HepG2 (cell line): ENCODE results near the gene C9orf85. TPM values are rescaled to one million over a fixed set of nuclear protein-coding genes. Genes with fewer than 3 reads are reported as not detected.

Experiments
- ATAC-seq: fragments of 200-7000 bp; cut with Tn5 transposase; 3 replicates; pipeline ENCODE4 v1.9.1; 2020; ENCODE audit warnings: mild to moderate bottlenecking, moderate library complexity
- BruUV-seq: library from RNA; stranded (reverse); fragments of 400-500 nt; replicated peaks from 2 replicates; lab custom pipeline; 2021; lab: Mats Ljungman, UMichigan
- CTCF ChIA-PET: fragments of 300-600 bp; formaldehyde crosslinking; extraction: SDS; loops from one replicate; lab custom pipeline; 2021; ENCODE audit warnings: low total read pairs, inconsistent platforms, low intra/inter-chr PET ratio; lab: Yijun Ruan, JAX
- POLR2A ChIA-PET: fragments of 350-600 bp; sonication (Branson Sonifier 250); formaldehyde crosslinking; loops from one replicate; lab custom pipeline; 2020; ENCODE audit warnings: antibody characterized with exemption, inconsistent platforms; lab: Yijun Ruan, JAX
- DNase-seq: peaks from one replicate; pipeline ENCODE4 v3.0.0-alpha.2; 2015; ENCODE audit warnings: low spot score
- FAIRE-seq: peaks from 3 replicates; lab custom pipeline; 2011; peaks lifted over from hg19 to GRCh38; lab: Jason Lieb, UNC
- H2AFZ ChIP-seq: one replicate; pipeline ENCODE4 v1.6.1; 2011; ENCODE audit warnings: low read length, inconsistent platforms
- H3K27ac ChIP-seq: fragments of 300-600 bp; 3 replicates; pipeline ENCODE4 v1.8.0; 2011; ENCODE audit warnings: mixed run types, mild to moderate bottlenecking, mixed read lengths, low read length, inconsistent platforms; ENCODE audit not compliant: insufficient read depth; ENCODE audit errors: extremely low read length
- H3K27me3 ChIP-seq, 2 experiments: fragments of 200-600 bp in 1 of 2; 2 replicates in 1 of 2; 3 replicates in 1 of 2; pipeline versions ENCODE4 v1.6.0 to v1.8.0; 2011; ENCODE audit warnings: low read length in 2 of 2, mild to moderate bottlenecking in 2 of 2, moderate library complexity in 2 of 2, inconsistent platforms in 1 of 2; ENCODE audit not compliant: insufficient read depth in 2 of 2, control insufficient read depth in 1 of 2
- H3K36me3 ChIP-seq, 2 experiments: fragments of 200-600 bp in 1 of 2; replicated peaks in 1 of 2; 2 replicates in 1 of 2; 3 replicates in 1 of 2; pipeline versions ENCODE4 v1.5.1 to v1.8.0; 2011; ENCODE audit warnings: low read length in 2 of 2, inconsistent platforms in 1 of 2; ENCODE audit not compliant: insufficient read depth in 2 of 2, control insufficient read depth in 1 of 2
- H3K4me1 ChIP-seq: 2 replicates; pipeline ENCODE4 v1.5.1; 2012; ENCODE audit warnings: low read length, inconsistent platforms; ENCODE audit not compliant: insufficient read depth
- H3K4me2 ChIP-seq: 2 replicates; pipeline ENCODE4 v1.6.0; 2011; ENCODE audit warnings: low read depth, low read length, inconsistent platforms
- H3K4me3 ChIP-seq, 3 experiments: fragments of 200-600 bp in 1 of 3; sonication (generic), shearing (Covaris generic) in 1 of 3; replicated peaks in 1 of 3; 2 replicates each; pipeline ENCODE4 v1.5.1; 2011 to 2016; ENCODE audit warnings: low read length in 3 of 3, inconsistent platforms in 2 of 3, low read depth in 2 of 3, mild to moderate bottlenecking in 2 of 3, control low read depth in 1 of 3, mixed read lengths in 1 of 3; ENCODE audit not compliant: insufficient read depth in 1 of 3
- H3K79me2 ChIP-seq: one replicate; pipeline ENCODE4 v1.6.1; 2011; ENCODE audit warnings: low read length, inconsistent platforms; ENCODE audit not compliant: insufficient read depth
- H3K9ac ChIP-seq: 2 replicates; pipeline ENCODE4 v1.6.0; 2011; ENCODE audit warnings: mild to moderate bottlenecking, low read depth, low read length, inconsistent platforms; ENCODE audit not compliant: insufficient read depth
- H3K9me3 ChIP-seq: 2 replicates; pipeline ENCODE4 v1.5.1; 2012; ENCODE audit warnings: mild to moderate bottlenecking, low read length
- H4K20me1 ChIP-seq: 2 replicates; pipeline ENCODE4 v1.6.0; 2011; ENCODE audit warnings: inconsistent platforms, mild to moderate bottlenecking, low read length, moderate library complexity; ENCODE audit not compliant: insufficient read depth
- FLYWCH1 ChIP-seq: sonication (generic); formaldehyde crosslinking; IDR thresholded peaks from 2 replicates; pipeline ENCODE4 v1.8.1; 2023; ENCODE audit warnings: mild to moderate bottlenecking, missing genetic modification reagents
- MNT ChIP-seq: fragments of 450-650 bp; IDR thresholded peaks from 2 replicates; pipeline ENCODE4 v1.6.1; 2016
- STAG1 ChIP-seq: sonication (generic); formaldehyde crosslinking; IDR thresholded peaks from 2 replicates; pipeline ENCODE4 v1.4.0; 2020; ENCODE audit warnings: missing genetic modification reagents
- ZNF253 ChIP-seq: sonication (generic); formaldehyde crosslinking; IDR thresholded peaks from 2 replicates; pipeline ENCODE4 v1.8.0; 2022; ENCODE audit warnings: mild to moderate bottlenecking, missing genetic modification reagents, borderline replicate concordance
- ZNF558 ChIP-seq: sonication (generic); formaldehyde crosslinking; IDR thresholded peaks from 2 replicates; pipeline ENCODE4 v1.9.0; 2022; ENCODE audit warnings: mild to moderate bottlenecking, missing genetic modification reagents, borderline replicate concordance
- WGBS: methylation state at CpG from one replicate; pipeline ENCODE4 v1.1.6; 2017; ENCODE audit warnings: low lambda C conversion rate; 5-methylcytosine and 5-hydroxymethylcytosine counted together
- in situ Hi-C: cut with HindIII; loops from 2 replicates; pipeline ENCODE4 v1.10.0; 2017; ENCODE audit warnings: low pct_unique_long_range_greater_than_20kb; ENCODE audit not compliant: extremely low pct_ligation_motif_present
- intact Hi-C: fragments of 100-400 bp; cut with micrococcal nuclease; formaldehyde crosslinking; loops from one replicate; pipeline ENCODE4 v1.10.0; 2022; ENCODE audit not compliant: unreplicated experiment
- polyA plus RNA-seq, 8 experiments: library from polyadenylated mRNA; depleted of rRNA in 3 of 8; stranded (reverse) in 7 of 8; unstranded in 1 of 8; fragments of >200 nt; fragmentation: Illumina TruSeq in 4 of 8; extraction: Trizol in 4 of 8; gene quantifications; 2 replicates each; pipeline versions ENCODE4 v1.2.1 to v1.2.3, GENCODE V29; 2011 to 2016; ENCODE audit warnings: low read depth in 4 of 8, missing spikeins in 1 of 8, mixed read lengths in 1 of 8; ENCODE audit not compliant: insufficient read depth in 1 of 8
- total RNA-seq, 5 experiments: library from RNA; depleted of rRNA; stranded (reverse); fragments of >200 nt; fragmentation: Illumina TruSeq; extraction: Trizol; gene quantifications; 2 replicates each; pipeline ENCODE4 v1.2.3, GENCODE V29; 2016; ENCODE audit warnings: low read depth in 1 of 5
- TF ChIP-seq, protein P1 (sequence below): sonication (generic); formaldehyde crosslinking; IDR thresholded peaks from 2 replicates; pipeline ENCODE4 v1.5.0; 2020; ENCODE audit warnings: missing genetic modification reagents
- TF ChIP-seq, protein P2 (sequence below), 2 experiments: fragments of 450-650 bp in 1 of 2; sonication (generic) in 1 of 2; formaldehyde crosslinking in 1 of 2; IDR thresholded peaks; 2 replicates each; pipeline versions ENCODE4 v1.6.1 to v1.8.0; 2016 to 2022; ENCODE audit warnings: antibody characterized with exemption in 1 of 2, mild to moderate bottlenecking in 1 of 2, missing genetic modification reagents in 1 of 2

The C9orf85 gene
- total and polyA plus RNA-seq, 2 of the 13 experiments (the other 11 are each of a cell fraction or from before 2014, with no cell fraction given): 9.9 to 13.9 TPM

DNA sequence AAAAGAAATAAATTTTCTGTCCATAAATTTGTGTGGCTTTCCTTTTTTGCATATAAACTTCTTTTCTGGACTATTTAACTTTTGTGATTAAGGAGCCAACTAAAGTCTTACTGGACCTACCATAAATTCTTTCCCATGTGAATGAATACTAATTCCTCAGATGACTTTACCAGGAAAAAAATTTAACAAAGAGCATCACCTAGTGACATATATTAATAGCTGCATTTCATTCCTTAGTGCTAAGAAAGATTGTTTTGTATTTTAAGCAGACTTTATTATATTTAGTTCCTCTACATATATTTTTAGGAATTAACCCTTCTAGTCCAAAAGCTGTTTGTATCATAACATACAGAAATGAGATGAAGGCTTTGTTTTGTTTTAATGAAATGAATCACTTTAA lies 64.4 kb downstream of the C9orf85 start (continued):
- TF ChIP-seq MNT (no peak), FLYWCH1 (CRISPR knock-in tag) (no peak), ZNF253 (CRISPR knock-in tag) (no peak), ZNF558 (no peak), STAG1 (CRISPR knock-in tag) (peak; percentile 41)

- no peak overlapping the region for H3K9ac ChIP-seq
- POLR2A ChIA-PET: no interaction called here
- CTCF ChIA-PET: no interaction called here
- no peaks in the 10 kb centered on the region for H4K20me1 ChIP-seq
- no peak overlapping the region for H3K27ac ChIP-seq
- no peaks in the 10 kb centered on the region for H3K27me3 ChIP-seq
- peaks cover 0 to 4% of the 10 kb centered on the region in 2 experiments; a peak in 2 of 5 replicates for H3K36me3 ChIP-seq
- ATAC-seq (no peak), DNase-seq (no peak), FAIRE-seq (no peak)
- TF ChIP-seq, protein P1, sequence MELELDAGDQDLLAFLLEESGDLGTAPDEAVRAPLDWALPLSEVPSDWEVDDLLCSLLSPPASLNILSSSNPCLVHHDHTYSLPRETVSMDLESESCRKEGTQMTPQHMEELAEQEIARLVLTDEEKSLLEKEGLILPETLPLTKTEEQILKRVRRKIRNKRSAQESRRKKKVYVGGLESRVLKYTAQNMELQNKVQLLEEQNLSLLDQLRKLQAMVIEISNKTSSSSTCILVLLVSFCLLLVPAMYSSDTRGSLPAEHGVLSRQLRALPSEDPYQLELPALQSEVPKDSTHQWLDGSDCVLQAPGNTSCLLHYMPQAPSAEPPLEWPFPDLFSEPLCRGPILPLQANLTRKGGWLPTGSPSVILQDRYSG (CRISPR knock-in tag): no peak
- TF ChIP-seq, protein P2, sequence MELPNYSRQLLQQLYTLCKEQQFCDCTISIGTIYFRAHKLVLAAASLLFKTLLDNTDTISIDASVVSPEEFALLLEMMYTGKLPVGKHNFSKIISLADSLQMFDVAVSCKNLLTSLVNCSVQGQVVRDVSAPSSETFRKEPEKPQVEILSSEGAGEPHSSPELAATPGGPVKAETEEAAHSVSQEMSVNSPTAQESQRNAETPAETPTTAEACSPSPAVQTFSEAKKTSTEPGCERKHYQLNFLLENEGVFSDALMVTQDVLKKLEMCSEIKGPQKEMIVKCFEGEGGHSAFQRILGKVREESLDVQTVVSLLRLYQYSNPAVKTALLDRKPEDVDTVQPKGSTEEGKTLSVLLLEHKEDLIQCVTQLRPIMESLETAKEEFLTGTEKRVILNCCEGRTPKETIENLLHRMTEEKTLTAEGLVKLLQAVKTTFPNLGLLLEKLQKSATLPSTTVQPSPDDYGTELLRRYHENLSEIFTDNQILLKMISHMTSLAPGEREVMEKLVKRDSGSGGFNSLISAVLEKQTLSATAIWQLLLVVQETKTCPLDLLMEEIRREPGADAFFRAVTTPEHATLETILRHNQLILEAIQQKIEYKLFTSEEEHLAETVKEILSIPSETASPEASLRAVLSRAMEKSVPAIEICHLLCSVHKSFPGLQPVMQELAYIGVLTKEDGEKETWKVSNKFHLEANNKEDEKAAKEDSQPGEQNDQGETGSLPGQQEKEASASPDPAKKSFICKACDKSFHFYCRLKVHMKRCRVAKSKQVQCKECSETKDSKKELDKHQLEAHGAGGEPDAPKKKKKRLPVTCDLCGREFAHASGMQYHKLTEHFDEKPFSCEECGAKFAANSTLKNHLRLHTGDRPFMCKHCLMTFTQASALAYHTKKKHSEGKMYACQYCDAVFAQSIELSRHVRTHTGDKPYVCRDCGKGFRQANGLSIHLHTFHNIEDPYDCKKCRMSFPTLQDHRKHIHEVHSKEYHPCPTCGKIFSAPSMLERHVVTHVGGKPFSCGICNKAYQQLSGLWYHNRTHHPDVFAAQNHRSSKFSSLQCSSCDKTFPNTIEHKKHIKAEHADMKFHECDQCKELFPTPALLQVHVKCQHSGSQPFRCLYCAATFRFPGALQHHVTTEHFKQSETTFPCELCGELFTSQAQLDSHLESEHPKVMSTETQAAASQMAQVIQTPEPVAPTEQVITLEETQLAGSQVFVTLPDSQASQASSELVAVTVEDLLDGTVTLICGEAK (IDR thresholded peaks at IDR 0.05): peak; percentile 54
- TF ChIP-seq, protein P2 (CRISPR knock-in tag; IDR thresholded peaks at IDR 0.05): peak; percentile 45; the same call in 1 of the 2 replicates
- H3K4me2 ChIP-seq: no peak overlapping the region
- intact Hi-C loops: loop anchor here (2.0 kb wide), 1 partner anchor 170 kb away; no protein-coding TSS in a partner anchor
- in situ Hi-C loops: no loop called here
- BruUV-seq: no TSS peak
- no peaks in the 10 kb centered on the region for H3K79me2 ChIP-seq
- H2AFZ ChIP-seq: no peak overlapping the region
- 83% methylated on average over 3 of the region's 3 CpGs for WGBS
- H3K4me3 ChIP-seq: no peak overlapping the region
- no peaks in the 10 kb centered on the region for H3K9me3 ChIP-seq
- H3K4me1 ChIP-seq: no peaks in the 10 kb centered on the region
Observed at GRCh38 chr9:71977003-71977402, 65.6 kb downstream of the C9orf85 start.
